ENCODE measurements around the gene TRIM25.
"Not testable (repeated sequence)": the region's sequence is repeated elsewhere in the genome, so short reads cannot be mapped to it uniquely, and the experiment has no call there.

Gene TRIM25, protein sequence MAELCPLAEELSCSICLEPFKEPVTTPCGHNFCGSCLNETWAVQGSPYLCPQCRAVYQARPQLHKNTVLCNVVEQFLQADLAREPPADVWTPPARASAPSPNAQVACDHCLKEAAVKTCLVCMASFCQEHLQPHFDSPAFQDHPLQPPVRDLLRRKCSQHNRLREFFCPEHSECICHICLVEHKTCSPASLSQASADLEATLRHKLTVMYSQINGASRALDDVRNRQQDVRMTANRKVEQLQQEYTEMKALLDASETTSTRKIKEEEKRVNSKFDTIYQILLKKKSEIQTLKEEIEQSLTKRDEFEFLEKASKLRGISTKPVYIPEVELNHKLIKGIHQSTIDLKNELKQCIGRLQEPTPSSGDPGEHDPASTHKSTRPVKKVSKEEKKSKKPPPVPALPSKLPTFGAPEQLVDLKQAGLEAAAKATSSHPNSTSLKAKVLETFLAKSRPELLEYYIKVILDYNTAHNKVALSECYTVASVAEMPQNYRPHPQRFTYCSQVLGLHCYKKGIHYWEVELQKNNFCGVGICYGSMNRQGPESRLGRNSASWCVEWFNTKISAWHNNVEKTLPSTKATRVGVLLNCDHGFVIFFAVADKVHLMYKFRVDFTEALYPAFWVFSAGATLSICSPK

DNA sequence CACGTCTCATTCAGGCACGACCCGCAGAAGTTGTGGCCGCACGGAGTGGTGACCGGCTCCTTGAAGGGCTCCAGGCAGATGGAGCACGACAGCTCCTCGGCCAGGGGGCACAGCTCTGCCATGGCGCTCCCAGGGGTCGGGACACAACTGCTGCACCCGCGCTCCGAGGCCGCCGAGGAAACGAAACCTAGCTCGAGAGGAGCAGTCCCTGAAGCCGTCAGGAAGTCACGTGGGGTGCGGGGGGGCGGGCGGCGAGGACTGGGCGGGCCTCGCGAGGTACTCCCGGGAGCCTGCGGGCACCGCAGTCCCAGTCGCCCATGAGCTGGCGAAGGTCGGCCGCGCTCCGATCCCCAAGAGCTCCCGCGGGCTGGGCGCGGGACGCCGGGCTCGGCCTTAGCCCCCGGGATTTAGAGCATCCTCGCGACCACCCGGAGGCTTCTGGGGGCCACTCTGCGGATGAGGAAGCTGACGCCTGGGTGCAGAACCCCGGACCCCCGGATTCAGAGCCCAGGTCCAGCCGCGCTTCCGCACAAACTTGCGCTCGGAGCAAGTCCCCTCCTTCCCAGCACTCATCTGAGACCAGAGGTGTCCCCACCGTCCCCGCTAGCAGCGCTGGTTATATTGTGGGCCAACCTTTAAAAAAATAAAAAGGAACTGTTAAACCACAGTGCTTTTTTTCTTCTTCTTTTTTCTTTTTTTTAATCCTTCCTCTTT, at the start of gene TRIM25:
Gene TRIM25 (minus strand): TSS at position 183 of the 714 bp plus-strand sequence. CDS start 61 bp downstream, at position 122.
- DNase-seq (ENCODE audit: low read depth), result peak; percentile 55

DNA sequence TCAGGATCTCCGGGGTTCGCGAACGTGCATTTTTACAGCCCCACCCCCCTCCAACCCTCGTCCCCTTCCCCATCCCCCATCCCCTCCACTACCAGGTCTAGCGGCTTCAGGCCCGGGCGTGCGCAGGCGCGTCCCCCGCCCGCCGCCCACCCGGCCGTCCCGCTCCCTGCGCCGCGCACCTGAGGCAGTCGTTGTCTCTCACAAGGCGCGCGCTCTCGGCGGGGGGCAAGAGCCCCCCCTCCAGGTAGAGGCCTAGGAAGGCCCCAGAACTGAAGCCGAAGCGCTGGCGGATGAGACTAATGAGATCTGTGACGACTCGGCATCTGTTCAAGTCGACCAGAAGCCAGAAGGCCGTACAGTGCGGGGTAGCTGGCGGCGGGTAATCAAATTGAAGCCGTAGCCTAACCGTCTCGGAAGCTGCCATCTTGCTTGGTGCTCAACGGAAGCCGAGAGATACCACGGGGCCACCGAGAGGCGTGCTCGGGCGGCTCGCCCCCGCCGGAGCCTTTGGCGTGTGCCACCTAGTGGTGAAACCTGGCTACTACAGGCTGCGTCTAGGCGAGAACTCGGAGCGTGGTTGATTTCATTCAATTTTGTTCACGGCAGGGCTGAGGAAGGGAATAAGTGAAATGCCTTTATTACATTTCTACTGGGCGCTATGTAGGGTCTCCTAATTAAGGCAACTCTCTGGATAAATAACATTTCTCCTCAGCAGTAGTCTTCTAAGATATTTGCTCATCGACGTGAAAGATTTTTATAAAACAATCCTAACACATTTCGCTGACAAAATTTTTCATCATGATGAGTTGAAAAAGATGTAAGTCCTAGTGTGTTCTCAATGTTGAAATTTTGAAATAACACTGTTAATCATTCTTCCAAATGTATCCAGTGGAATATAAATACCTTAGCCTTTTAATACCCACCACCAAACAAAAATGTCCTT, 47.0 kb upstream of the TRIM25 start, which contains the start of gene COIL:
Gene COIL (minus strand): TSS at position 455 of the 943 bp plus-strand sequence. CDS start 31 bp downstream, at position 424.
- peak; percentile 60 for DNase-seq (ENCODE audit: low read depth)

DNA sequence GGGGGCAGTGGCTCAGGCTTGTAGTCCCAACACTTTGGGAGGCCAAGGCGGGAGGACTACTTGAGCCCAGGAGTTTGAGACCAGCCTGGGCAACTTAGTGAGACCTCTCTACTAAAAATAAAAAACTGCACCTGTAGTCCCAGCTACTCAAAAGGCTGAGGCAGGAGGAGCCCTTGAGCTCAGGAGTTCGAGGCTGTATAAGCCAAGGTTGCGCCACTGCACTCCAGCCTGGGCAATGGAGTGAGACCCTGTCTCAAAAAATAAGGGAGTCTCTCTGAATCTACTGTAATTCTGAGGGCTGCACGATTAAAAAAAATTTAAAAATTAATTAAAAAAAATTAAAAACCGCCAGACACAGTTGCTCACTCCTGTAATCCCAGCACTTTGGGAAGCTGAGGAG, 43.1 kb upstream of the TRIM25 start:
- DNase-seq (ENCODE audit: low read depth), result no peak

DNA sequence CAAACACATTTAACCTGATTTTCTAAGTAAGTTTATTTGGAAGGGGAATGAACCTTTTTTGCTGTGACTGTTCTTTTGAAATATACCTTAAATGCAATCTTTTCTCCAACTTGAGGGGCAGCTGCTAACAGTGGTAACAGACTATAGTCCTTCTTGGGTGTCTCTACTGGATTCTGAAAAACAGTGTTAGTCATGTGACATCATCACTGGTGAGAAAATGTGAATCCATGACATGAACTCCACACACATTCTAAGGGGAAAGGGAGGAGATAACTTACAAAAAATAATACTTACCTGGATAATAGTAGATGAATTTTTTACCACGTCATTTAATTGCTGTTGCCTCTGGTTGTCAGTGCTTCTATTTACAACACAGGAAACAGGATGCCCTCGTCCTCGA, 35.7 kb upstream of the TRIM25 start:
- DNase-seq (ENCODE audit: low read depth), result no peak

DNA sequence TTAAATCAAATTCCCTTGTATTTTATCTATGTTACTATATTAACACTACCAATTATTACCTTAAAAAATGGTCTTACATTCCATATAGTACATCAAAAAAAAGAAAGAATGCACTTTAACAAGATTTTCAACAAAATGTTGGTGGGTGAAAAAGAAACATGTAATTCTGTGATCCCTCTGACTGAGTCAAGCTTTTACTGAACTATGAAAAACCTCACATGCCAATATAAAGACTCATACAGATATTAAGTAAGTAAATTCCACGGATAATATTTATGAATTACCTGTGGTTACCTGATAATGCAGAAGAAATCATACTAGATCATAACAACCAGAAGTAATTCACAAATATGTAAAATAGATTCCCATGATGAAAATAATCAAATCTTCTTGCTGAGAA, 34.6 kb upstream of the TRIM25 start:
- DNase-seq (ENCODE audit: low read depth), result no peak

DNA sequence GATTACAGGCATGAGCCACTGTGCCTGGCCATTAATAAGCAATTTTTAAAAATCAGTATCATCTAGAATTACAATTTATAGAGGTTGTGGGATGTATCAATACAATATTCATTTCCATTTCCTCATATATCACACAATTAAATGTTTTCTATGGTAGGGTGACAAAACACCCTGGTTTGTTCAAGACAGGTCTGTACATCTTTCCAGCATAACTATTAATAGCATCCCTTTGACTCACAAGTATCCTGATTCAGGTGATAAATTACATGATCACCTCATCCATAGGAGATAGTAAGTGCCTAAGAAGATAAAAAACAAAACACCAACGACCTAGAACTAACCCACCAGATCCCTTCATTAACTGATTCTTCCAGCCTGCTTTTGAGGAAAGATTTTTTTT, 33.9 kb upstream of the TRIM25 start:
- DNase-seq (ENCODE audit: low read depth), result no peak

DNA sequence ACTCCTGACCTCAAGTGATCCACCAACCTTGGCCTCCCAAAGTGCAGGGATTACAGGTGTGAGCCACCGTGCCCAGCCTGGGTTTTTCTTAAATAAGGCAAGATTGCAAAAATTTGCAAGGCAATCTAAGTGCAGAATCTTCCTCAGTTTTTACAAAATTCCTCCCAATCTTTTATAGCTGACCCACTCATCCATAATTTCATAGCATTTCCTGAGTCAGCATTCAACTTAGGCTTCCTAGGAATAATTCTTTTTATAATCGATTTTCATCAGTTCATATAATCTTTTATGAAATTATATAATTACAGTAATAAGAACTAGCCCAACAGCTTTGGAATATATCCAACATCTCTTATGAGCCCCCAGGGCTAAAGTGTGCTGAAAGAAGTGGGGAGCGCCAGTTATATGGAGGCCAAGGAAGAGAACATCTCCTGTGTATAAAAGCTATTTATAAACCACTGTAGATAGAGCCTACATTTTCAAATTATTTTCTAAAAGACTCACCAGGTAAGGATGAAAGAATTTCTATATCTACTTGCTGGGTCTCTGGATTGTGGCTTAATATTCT, 32.2 kb upstream of the TRIM25 start:
- DNase-seq (ENCODE audit: low read depth), result no peak

DNA sequence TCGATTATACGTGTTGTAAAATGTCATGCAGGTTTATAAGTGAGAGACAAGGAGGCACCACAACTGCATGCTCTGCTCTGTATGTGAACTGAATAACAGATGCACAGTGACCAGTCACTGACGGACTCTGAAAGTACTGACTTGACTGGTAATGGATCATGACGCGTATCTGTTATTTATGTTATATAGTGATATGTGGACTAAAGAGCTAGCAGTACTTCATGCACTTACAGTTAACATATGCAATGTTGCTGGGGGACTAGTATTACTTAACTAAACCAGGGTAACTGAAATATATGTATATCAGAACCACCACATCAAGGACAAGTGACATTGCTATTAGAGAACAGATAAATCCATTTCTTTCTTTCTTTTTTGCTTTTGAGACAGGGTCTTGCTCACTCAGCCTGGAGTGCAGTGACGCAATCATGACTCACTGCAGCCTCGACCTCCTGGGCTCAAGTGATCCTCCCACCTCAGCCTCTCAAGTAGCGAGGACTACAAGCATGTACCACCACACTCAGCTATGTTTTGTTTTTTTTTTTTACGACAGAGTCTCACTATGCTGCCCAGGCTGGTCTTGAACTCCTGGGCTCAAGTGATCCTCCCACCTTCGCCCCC, 29.8 kb upstream of the TRIM25 start:
- no peak for DNase-seq (ENCODE audit: low read depth)

DNA sequence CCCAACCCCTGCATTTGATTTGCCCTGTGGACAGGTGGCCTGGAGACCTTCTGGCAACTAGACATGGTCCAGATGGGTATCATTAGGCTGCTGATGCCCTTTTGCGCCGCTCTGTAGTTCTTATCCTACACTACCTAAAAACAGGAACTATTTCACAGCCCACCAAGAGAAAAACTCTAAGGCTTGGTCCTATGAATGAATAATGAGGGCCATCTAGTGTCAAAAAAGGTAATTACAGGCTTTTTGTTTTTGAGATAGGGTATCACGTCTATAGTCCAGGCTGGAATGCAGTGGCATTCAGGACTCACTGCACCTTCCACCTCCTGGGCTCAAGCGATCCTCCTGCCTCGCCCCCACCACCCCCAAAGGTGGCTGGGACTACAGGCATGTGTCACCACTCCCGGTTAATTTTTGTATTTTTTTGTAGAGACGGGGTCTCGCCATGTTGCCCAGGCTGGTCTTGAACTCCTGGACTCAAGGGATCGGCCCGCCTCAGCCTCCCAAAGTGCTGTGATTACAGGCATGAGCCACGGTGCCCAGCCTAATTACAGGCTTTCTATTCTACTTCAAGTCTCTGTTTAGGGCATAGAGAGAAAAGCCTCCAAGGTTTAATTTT, 26.1 kb upstream of the TRIM25 start:
- no peak for DNase-seq (ENCODE audit: low read depth)

DNA sequence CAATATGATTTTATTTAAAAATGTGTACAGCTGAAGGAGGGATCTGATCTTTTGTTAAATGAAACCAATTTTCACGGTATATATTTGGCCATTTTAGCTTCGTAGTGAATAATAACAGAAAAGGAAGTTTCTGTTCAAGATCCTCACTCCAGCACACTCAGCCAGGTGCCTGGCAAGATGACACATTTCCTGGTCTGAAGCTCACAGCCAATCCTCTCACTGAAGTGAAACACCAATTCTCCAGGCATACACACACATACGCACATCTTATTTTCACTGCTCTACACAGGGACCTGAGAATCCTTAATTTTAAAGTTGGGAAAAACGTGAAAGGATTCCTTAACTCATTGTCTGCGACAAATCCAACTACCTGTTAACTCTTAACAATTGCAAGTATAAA, 24.4 kb upstream of the TRIM25 start:
- DNase-seq (ENCODE audit: low read depth), result not testable (repeated sequence)

DNA sequence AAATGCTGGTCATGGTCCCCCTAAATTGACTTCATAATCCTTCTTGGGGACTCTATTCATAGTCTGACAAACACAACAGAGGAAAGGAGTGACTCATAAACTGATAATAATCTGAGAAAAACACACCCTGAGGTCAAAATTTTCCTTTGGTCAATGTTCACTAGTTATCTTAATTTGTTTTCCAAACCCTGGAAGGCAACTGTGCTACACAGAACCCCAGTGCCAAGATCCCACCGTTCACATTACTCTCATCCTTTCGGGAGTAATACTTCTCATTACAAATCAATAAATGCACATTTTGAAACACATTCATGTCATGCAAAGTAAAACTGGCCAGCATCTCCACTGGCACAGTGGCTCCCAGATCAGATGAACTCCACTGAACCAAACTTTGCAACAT, 23.8 kb upstream of the TRIM25 start:
- DNase-seq (ENCODE audit: low read depth), result no peak

DNA sequence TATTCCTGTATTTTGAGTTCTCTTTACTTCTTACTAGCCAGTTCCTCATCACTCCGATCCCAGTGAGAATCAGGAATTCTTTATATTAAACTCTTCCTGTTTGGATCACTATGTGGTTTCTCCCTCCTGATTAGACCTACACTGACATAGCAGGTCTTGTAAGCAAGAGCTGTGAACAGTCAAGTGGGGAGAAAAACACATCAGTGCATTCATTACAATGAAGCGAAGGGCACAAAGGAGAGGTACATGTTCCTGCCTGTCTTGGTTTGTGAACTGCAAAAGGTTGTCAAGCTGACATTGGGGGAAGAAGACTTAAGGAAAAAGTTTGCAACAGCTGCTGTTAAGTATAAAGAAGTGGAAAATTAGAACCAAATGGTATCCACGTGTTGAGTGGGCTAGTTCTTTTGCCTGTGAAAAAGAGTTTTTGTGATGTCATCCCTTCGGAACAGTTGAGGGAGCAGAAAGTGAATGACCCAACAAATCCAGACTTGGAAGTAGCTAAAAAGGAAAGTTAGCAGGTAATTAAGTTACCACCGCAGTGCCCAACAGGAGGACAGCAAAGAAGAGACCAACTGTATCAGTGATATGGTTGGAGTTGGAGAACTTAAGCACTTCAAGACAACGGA, 23.0 kb upstream of the TRIM25 start:
- no peak for DNase-seq (ENCODE audit: low read depth)

DNA sequence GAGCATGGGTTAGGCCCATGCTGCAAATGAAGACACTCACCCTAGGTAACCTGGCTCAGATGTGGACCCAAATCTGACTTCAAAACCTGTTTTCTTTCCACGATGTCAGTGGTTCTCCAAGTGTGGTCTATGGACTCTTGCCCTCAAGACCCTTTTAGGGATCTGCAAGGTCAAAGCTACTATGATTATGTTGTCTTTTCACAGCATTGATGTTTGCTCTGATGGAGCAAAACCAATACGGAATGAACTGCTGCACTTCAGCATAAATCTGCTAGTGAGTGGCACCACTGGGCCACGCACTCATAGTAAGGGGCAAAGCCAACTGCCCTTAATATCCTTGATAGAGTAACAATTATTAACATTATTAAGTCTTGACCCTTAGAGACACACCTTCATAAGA, 21.6 kb upstream of the TRIM25 start:
- no peak for DNase-seq (ENCODE audit: low read depth)

DNA sequence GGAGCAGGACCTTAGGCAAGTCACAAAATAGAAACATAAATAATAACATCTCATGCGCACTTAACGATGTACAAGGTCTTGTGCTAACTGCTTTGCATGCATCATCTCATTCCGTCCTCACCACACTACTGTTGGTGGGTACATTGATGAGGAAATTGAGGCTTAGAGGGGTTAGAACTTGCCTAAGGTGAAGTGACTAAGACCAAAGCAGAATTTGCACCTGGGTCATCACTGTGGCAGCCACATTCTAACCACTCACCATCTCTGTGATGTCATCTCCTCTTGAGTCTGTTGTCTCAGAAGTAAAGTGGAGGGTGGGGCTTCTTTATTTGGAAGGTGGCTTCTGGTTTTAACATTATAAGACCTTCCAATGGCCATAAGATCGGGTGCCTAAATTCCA, 20.4 kb upstream of the TRIM25 start:
- DNase-seq (ENCODE audit: low read depth), result no peak

DNA sequence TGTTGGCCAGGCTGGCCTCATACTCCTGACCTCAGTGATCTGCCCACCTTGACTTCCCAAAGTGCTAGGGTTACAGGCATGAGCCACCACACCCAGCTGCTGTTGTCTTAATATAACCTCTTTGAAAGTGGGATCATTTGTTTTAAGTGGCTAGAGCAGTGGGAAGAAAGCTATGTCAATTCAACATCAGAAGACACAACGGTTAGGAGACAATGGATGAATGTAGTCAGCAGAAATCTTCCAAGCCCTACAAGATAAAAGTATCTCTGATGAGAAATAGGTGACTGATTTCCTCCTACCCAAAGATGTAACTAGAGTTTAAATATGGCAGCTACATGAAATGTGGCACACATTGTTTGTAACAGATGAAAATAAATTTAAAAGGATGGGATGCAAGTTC, 20.0 kb upstream of the TRIM25 start:
- DNase-seq (ENCODE audit: low read depth), result no peak

DNA sequence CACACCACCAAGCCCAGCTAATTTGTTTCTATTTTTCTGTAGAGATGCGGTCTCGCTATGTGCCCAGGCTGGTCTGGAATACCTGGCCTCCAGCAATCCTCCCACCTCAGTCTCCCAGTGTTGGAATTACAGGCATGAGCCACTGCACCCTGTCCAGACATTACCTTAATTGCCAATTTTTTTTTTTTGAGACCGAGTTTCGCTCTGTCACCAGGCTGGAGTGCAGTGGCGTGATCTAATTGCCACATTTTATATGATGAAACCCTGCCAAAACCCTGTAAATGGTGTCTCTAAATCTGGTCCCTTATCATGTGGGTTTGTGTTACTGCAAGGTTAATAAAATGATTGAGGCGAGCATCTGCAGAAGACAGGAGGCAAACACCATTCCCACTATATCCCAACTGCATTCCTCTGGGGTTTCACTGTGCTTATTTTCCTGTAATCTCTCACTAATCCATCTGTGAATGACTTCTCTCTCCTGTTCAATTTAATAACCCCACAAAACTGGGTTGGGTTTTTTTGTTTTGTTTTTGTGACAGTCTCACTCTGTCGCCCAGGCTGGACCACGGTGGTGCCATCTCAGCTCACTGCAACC, 19.4 kb upstream of the TRIM25 start:
- no peak for DNase-seq (ENCODE audit: low read depth)

DNA sequence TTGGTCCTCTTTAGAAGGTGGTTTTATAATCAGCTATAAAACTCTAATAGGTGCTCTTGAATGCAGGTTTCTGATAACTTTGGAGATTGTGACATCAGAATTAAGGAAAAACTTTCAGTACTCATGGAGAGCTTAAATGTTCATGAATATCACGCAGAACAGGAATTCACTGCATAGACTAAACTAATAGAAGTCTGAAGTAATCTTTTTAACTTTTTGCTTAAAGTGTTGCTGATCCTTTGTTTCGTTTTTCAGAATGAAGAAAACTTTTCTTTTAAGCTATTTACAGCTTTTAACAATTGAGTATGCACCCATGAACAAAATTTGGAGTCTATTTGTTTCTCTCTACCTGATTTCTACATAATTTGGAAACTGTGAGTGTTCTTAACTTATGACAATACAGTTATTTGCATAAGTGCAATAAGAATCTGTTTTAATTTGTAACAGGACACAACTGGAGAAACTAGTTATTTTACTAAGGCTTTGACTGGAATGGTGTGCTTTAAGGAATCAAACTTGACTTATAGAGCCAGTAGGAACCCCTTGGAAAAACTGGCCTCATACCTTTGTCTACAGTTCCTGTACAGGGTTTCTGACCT, 17.0 kb upstream of the TRIM25 start:
- no peak for DNase-seq (ENCODE audit: low read depth)

DNA sequence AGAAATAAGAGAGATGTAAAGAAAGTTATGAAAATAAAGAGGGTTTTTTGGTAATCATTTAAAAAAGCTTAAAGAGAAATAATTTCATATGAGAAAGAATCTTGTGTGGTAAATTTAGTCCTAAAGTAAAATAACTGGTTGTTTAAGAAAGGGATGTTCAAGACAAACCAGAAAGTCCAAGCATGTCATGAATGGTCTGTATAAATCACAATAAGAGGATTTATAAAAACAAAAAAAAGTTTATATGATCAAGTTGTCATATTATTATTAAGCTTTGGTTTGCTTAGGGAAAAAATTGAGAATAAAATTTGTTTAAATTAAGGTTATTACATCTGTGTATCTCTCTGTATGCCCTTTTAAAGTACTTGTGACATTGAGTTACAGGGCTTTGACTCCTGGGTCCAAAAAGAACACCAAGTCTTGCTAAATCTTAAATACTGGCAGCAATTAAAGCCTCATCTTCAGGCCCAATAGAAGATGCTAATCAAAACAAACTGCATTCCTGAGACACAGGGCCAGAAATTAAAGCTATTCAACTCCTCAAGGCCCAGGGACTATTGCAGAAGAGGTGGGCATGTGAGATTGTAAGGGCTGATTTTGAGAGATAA, 15.6 kb upstream of the TRIM25 start:
- no peak for DNase-seq (ENCODE audit: low read depth)

DNA sequence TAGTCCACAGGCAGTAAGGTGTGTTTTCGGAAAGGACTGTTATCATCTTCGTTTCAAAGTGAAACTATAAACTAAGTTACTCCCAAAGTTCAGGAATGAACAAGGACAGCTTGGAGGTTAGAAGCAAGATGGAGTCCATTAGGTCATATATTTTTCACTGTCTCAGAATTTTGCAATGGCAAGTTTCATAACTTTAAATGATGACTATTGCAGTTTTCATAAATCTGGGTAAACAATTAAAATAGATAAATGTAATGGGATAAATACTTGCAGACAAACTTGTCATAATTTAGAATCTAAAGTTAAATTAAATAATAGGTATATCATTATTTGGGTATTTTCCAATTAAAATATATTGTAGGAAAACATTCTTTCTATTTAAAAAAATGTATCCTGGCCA, 14.7 kb upstream of the TRIM25 start:
- DNase-seq (ENCODE audit: low read depth), result no peak

All from HS-5 (cell line).